ENCODE measurements around the gene SDR9C7.

GRCh38 chr12:56873382-56873781 is 60.8 kb downstream of the SDR9C7 start:
- TF ChIP-seq CTCF (IDR thresholded peaks at IDR 0.05) = no peak
- TF ChIP-seq POLR2A (IDR thresholded peaks at IDR 0.05) = no peak

Data from Peyer's patch (tissue), 4 donors.